WTC11 (cell line): ENCODE measurements around the gene SYT1. TPM values are rescaled to one million over a fixed set of nuclear protein-coding genes. Genes with fewer than 3 reads are reported as not detected.

Source experiments
- ATAC-seq: fragments of 200-7000 bp; cut with Tn5 transposase; 2 replicates; pipeline ENCODE4 v1.10.0; 2021; ENCODE audit warnings: mild to moderate bottlenecking, moderate library complexity
- CTCF ChIA-PET: fragments of 300-600 bp; sonication (Branson Sonifier 250); formaldehyde crosslinking; loops from one replicate; lab custom pipeline; 2021; ENCODE audit warnings: antibody characterized with exemption; lab: Charles Lee
- POLR2A ChIA-PET: fragments of 350-600 bp; sonication (Branson Sonifier 250); formaldehyde crosslinking; loops from one replicate; lab custom pipeline; 2021; ENCODE audit warnings: antibody characterized with exemption; lab: Charles Lee
- DNase-seq: peaks from one replicate; pipeline ENCODE4 v3.0.0; 2021; ENCODE audit warnings: low spot score
- H3K27ac Mint-ChIP-seq: 2 replicates; pipeline ENCODE4 v1.8.0; 2021; ENCODE audit warnings: mixed read lengths
- H3K27me3 Mint-ChIP-seq: 2 replicates; pipeline ENCODE4 v1.8.0; 2021; ENCODE audit warnings: low read depth, mild to moderate bottlenecking, moderate library complexity, mixed read lengths
- H3K36me3 Mint-ChIP-seq: 2 replicates; pipeline ENCODE4 v1.8.0; 2021; ENCODE audit warnings: mixed read lengths
- H3K4me1 Mint-ChIP-seq: 2 replicates; pipeline ENCODE4 v1.8.0; 2022; ENCODE audit warnings: mixed read lengths
- H3K4me3 Mint-ChIP-seq: 2 replicates; pipeline ENCODE4 v1.8.0; 2021; ENCODE audit warnings: mild to moderate bottlenecking, moderate library complexity, mixed read lengths
- H3K9me3 Mint-ChIP-seq: 2 replicates; pipeline ENCODE4 v1.8.0; 2021; ENCODE audit warnings: mixed read lengths
- ARID4B ChIP-seq: sonication (generic); formaldehyde crosslinking; IDR thresholded peaks from 2 replicates; pipeline ENCODE4 v1.8.0; 2023; ENCODE audit warnings: missing genetic modification reagents, mild to moderate bottlenecking, borderline replicate concordance
- ATF3 ChIP-seq: sonication (generic); formaldehyde crosslinking; conservative IDR thresholded peaks from 2 replicates; pipeline ENCODE4 v1.8.1; 2022; ENCODE audit warnings: mild to moderate bottlenecking, missing genetic modification reagents
- CDX4 ChIP-seq: fragments of 250-450 bp; sonication (Bioruptor Pico); IDR thresholded peaks from 2 replicates; pipeline ENCODE4 v1.9.0; 2021; ENCODE audit warnings: moderate library complexity, mild to moderate bottlenecking, inconsistent platforms, borderline replicate concordance
- E2F1 ChIP-seq: sonication (generic); formaldehyde crosslinking; IDR thresholded peaks from 2 replicates; pipeline ENCODE4 v1.8.0; 2022; ENCODE audit warnings: mild to moderate bottlenecking, missing genetic modification reagents
- E2F4 ChIP-seq: sonication (generic); formaldehyde crosslinking; IDR thresholded peaks from 2 replicates; pipeline ENCODE4 v1.8.1; 2022; ENCODE audit warnings: low read depth, mild to moderate bottlenecking, moderate library complexity, missing genetic modification reagents, borderline replicate concordance
- E2F5 ChIP-seq: sonication (generic); formaldehyde crosslinking; IDR thresholded peaks from 2 replicates; pipeline ENCODE4 v1.8.1; 2022; ENCODE audit warnings: mild to moderate bottlenecking, moderate library complexity, missing genetic modification reagents
- FOXP4 ChIP-seq: sonication (generic); formaldehyde crosslinking; IDR thresholded peaks from 2 replicates; pipeline ENCODE4 v1.8.0; 2022; ENCODE audit warnings: mild to moderate bottlenecking, missing genetic modification reagents
- GABPB1 ChIP-seq: sonication (generic); formaldehyde crosslinking; IDR thresholded peaks from 2 replicates; pipeline ENCODE4 v1.8.1; 2023; ENCODE audit warnings: mild to moderate bottlenecking, missing genetic modification reagents
- GRHL2 ChIP-seq: fragments of 250-450 bp; sonication (Bioruptor Pico); IDR thresholded peaks from 2 replicates; pipeline ENCODE4 v1.8.0; 2022; ENCODE audit warnings: mild to moderate bottlenecking, moderate library complexity; ENCODE audit not compliant: insufficient replicate concordance, severe bottlenecking
- GTF2I ChIP-seq: fragments of 250-450 bp; sonication (Bioruptor Pico); conservative IDR thresholded peaks from 2 replicates; pipeline ENCODE4 v1.4.0; 2021; ENCODE audit warnings: mild to moderate bottlenecking
- JUN ChIP-seq: sonication (generic); formaldehyde crosslinking; IDR thresholded peaks from 2 replicates; pipeline ENCODE4 v1.8.0; 2023; ENCODE audit warnings: mild to moderate bottlenecking, missing genetic modification reagents
- KAT7 ChIP-seq: sonication (generic); formaldehyde crosslinking; IDR thresholded peaks from 2 replicates; pipeline ENCODE4 v1.8.1; 2023; ENCODE audit warnings: missing genetic modification reagents, mild to moderate bottlenecking, borderline replicate concordance
- RORB ChIP-seq: fragments of 250-450 bp; sonication (Bioruptor Pico); IDR thresholded peaks from 2 replicates; pipeline ENCODE4 v1.9.0; 2021; ENCODE audit warnings: mild to moderate bottlenecking
- SMAD3 ChIP-seq: sonication (generic); formaldehyde crosslinking; IDR thresholded peaks from 2 replicates; pipeline ENCODE4 v1.8.0; 2022; ENCODE audit warnings: missing genetic modification reagents, mild to moderate bottlenecking, borderline replicate concordance
- SMAD4 ChIP-seq: sonication (generic); formaldehyde crosslinking; IDR thresholded peaks from 2 replicates; pipeline ENCODE4 v1.8.0; 2022; ENCODE audit warnings: mild to moderate bottlenecking, missing genetic modification reagents
- TCF7 ChIP-seq: sonication (generic); formaldehyde crosslinking; IDR thresholded peaks from 2 replicates; pipeline ENCODE4 v1.8.0; 2022; ENCODE audit warnings: mild to moderate bottlenecking, low read depth, missing genetic modification reagents, moderate library complexity
- TEAD1 ChIP-seq: sonication (generic); formaldehyde crosslinking; IDR thresholded peaks from 2 replicates; pipeline ENCODE4 v1.8.0; 2022; ENCODE audit warnings: mild to moderate bottlenecking, missing genetic modification reagents
- USF2 ChIP-seq: sonication (generic); formaldehyde crosslinking; IDR thresholded peaks from 2 replicates; pipeline ENCODE4 v1.8.1; 2023; ENCODE audit warnings: mild to moderate bottlenecking, missing genetic modification reagents, moderate library complexity
- ZBTB21 ChIP-seq: sonication (generic); formaldehyde crosslinking; IDR thresholded peaks from 2 replicates; pipeline ENCODE4 v1.8.1; 2023; ENCODE audit warnings: mild to moderate bottlenecking, missing genetic modification reagents, borderline replicate concordance
- ZNF232 ChIP-seq: sonication (generic); formaldehyde crosslinking; IDR thresholded peaks from 2 replicates; pipeline ENCODE4 v1.8.0; 2022; ENCODE audit warnings: mild to moderate bottlenecking, missing genetic modification reagents
- ZNF396 ChIP-seq: fragments of 250-450 bp; sonication (Bioruptor Pico); IDR thresholded peaks from 2 replicates; pipeline ENCODE4 v1.8.0; 2021; ENCODE audit warnings: mild to moderate bottlenecking, moderate library complexity, borderline replicate concordance
- ZSCAN18 ChIP-seq: fragments of 250-450 bp; sonication (Bioruptor Pico); IDR thresholded peaks from 2 replicates; pipeline ENCODE4 v2.1.2; 2022; ENCODE audit warnings: mild to moderate bottlenecking, moderate library complexity
- total RNA-seq: library from RNA; stranded (reverse); gene quantifications from 3 replicates; pipeline ENCODE4 v1.2.3, GENCODE V29; 2021

SYT1 gene
- total RNA-seq, 1 experiment from 2014 or later = 45.2 TPM

GRCh38 chr12:79059557-79059956 is 195.0 kb downstream of the SYT1 start:
- Mint-ChIP-seq H3K9me3 (no peaks in the 10 kb centered on the region), H3K27me3 (no peaks in the 10 kb centered on the region), H3K27ac (no peak overlapping the region), H3K4me1 (peaks cover 39% of the 10 kb centered on the region), H3K36me3 (no peaks in the 10 kb centered on the region), H3K4me3 (no peak overlapping the region)
- POLR2A ChIA-PET = no interaction called here
- DNase-seq (no peak), ATAC-seq (no peak)
- CTCF ChIA-PET = no interaction called here
- TF ChIP-seq USF2 (CRISPR knock-in tag) (no peak), FOXP4 (CRISPR knock-in tag) (no peak), ZSCAN18 (CRISPR knock-in tag) (no peak), JUN (CRISPR knock-in tag) (no peak), SMAD3 (CRISPR knock-in tag) (no peak), GTF2I (CRISPR knock-in tag) (no peak), SMAD4 (CRISPR knock-in tag) (no peak), ZBTB21 (CRISPR knock-in tag) (no peak), GABPB1 (CRISPR knock-in tag) (no peak), E2F5 (CRISPR knock-in tag) (no peak), GRHL2 (CRISPR knock-in tag) (no peak), KAT7 (no peak), RORB (CRISPR knock-in tag) (no peak)

GRCh38 chr12:79063258-79063657 is 198.7 kb downstream of the SYT1 start:
- POLR2A ChIA-PET = no interaction called here
- DNase-seq = peak; percentile 15
- peak overlapping the region; percentile 46; the same call in 1 of the 2 replicates for H3K27ac Mint-ChIP-seq
- peak; percentile 52 for ATAC-seq
- no peak overlapping the region for H3K4me3 Mint-ChIP-seq
- H3K9me3 Mint-ChIP-seq = no peaks in the 10 kb centered on the region
- H3K36me3 Mint-ChIP-seq = no peaks in the 10 kb centered on the region
- CTCF ChIA-PET = no interaction called here
- H3K27me3 Mint-ChIP-seq = no peaks in the 10 kb centered on the region
- H3K4me1 Mint-ChIP-seq = peaks cover 46% of the 10 kb centered on the region
- no peak for TF ChIP-seq E2F4 (CRISPR knock-in tag)
- TF ChIP-seq E2F1 (CRISPR knock-in tag) = no peak
- TF ChIP-seq SMAD4 (CRISPR knock-in tag) = no peak
- TF ChIP-seq ATF3 (CRISPR knock-in tag) = no peak
- no peak for TF ChIP-seq TCF7 (CRISPR knock-in tag)
- no peak for TF ChIP-seq ARID4B (CRISPR knock-in tag)
- no peak for TF ChIP-seq ZNF396 (CRISPR knock-in tag)
- no peak for TF ChIP-seq CDX4 (CRISPR knock-in tag)
- no peak for TF ChIP-seq ZNF232 (CRISPR knock-in tag)
- no peak for TF ChIP-seq TEAD1
